A549 (cell line): ENCODE measurements around the gene PNMA1. TPM values are rescaled to one million over a fixed set of nuclear protein-coding genes. Genes with fewer than 3 reads are reported as not detected.

Source experiments
- ATAC-seq, 2 experiments: fragments of 200-7000 bp in 1 of 2; fragments of >200 bp in 1 of 2; cut with Nextera tagmentation in 1 of 2; cut with Tn5 transposase in 1 of 2; 3 replicates each; pipeline versions ENCODE4 v1.8.0 to v1.9.1; 2018 to 2020; ENCODE audit warnings: mild to moderate bottlenecking in 1 of 2, moderate library complexity in 1 of 2
- CTCF ChIA-PET: fragments of 300-600 bp; sonication (Branson Sonifier 250); formaldehyde crosslinking; extraction: SDS; loops from one replicate; lab custom pipeline; 2021; ENCODE audit warnings: antibody characterized with exemption, inconsistent platforms; lab: Yijun Ruan, JAX
- POLR2A ChIA-PET: fragments of 350-600 bp; formaldehyde crosslinking; extraction: SDS; loops from one replicate; lab custom pipeline; 2021; ENCODE audit warnings: antibody characterized with exemption, inconsistent platforms; lab: Yijun Ruan, JAX
- DNase-seq, 2 experiments: peaks; one replicate each; pipeline versions ENCODE4 v3.0.0 to v3.0.0-alpha.2; 2011 to 2016; ENCODE audit warnings: low read depth in 1 of 2, low spot score in 1 of 2
- FAIRE-seq: peaks from 2 replicates; lab custom pipeline; 2011; peaks lifted over from hg19 to GRCh38; lab: Jason Lieb, UNC
- H3K27ac ChIP-seq, 2 experiments: fragments of >200 bp; sonication (Bioruptor Twin); formaldehyde crosslinking; 3 replicates each; pipeline ENCODE4 v1.5.1; 2016 to 2017
- H3K4me1 ChIP-seq: fragments of >200 bp; sonication (Bioruptor Twin); formaldehyde crosslinking; 3 replicates; pipeline ENCODE4 v1.6.1; 2016
- H3K4me2 ChIP-seq: fragments of >200 bp; sonication (Bioruptor Twin); formaldehyde crosslinking; 3 replicates; pipeline ENCODE4 v1.6.1; 2016
- H3K4me3 ChIP-seq: fragments of >200 bp; sonication (Bioruptor Twin); formaldehyde crosslinking; 3 replicates; pipeline ENCODE4 v1.5.1; 2016
- H3K9me3 ChIP-seq: fragments of >200 bp; sonication (Bioruptor Twin); formaldehyde crosslinking; 3 replicates; pipeline ENCODE4 v1.6.1; 2016
- BHLHE40 ChIP-seq: IDR thresholded peaks from 2 replicates; pipeline ENCODE4 v1.6.1; 2012; ENCODE audit warnings: low read depth, low read length, inconsistent platforms
- CEBPB ChIP-seq, 2 experiments: fragments of >200 bp in 1 of 2; sonication (Bioruptor Twin) in 1 of 2; formaldehyde crosslinking in 1 of 2; IDR thresholded peaks; 2 replicates each; pipeline ENCODE4 v1.6.1; 2012 to 2016
- CHD4 ChIP-seq: fragments of 200-600 bp; sonication (generic); IDR thresholded peaks from 2 replicates; pipeline ENCODE4 v1.6.1; 2016; ENCODE audit warnings: antibody characterized with exemption, mild to moderate bottlenecking, borderline replicate concordance
- EP300 ChIP-seq, 2 experiments: fragments of >200 bp; sonication (Bioruptor Twin); formaldehyde crosslinking; IDR thresholded peaks; 2 replicates in 1 of 2; 3 replicates in 1 of 2; pipeline ENCODE4 v1.6.1; 2016 to 2017
- HEYL ChIP-seq: fragments of 250-450 bp; sonication (Bioruptor Pico); IDR thresholded peaks from 2 replicates; pipeline ENCODE4 v1.8.0; 2021; ENCODE audit warnings: mild to moderate bottlenecking, moderate library complexity
- HOXB13 ChIP-seq: fragments of 250-450 bp; sonication (Bioruptor Pico); IDR thresholded peaks from 2 replicates; pipeline ENCODE4 v1.5.0; 2020; ENCODE audit warnings: low read depth, mild to moderate bottlenecking, moderate library complexity
- MAFK ChIP-seq: fragments of 450-650 bp; IDR thresholded peaks from 2 replicates; pipeline ENCODE4 v1.6.1; 2014; ENCODE audit not compliant: partially characterized antibody
- NFE2L2 ChIP-seq: fragments of 150-350 bp; conservative IDR thresholded peaks from 2 replicates; pipeline ENCODE4 v1.6.1; 2014; ENCODE audit warnings: low read length
- POLR2AphosphoS2 ChIP-seq: conservative IDR thresholded peaks from 2 replicates; pipeline ENCODE4 v1.6.1; 2012; ENCODE audit warnings: low read length, improper control_type of control experiment, inconsistent platforms
- RARB ChIP-seq: fragments of 250-450 bp; sonication (Bioruptor Pico); IDR thresholded peaks from 2 replicates; pipeline ENCODE4 v1.8.0; 2021; ENCODE audit warnings: mild to moderate bottlenecking, moderate library complexity
- RFX5 ChIP-seq: fragments of 450-650 bp; IDR thresholded peaks from 2 replicates; pipeline ENCODE4 v1.7.1; 2014; ENCODE audit warnings: antibody characterized with exemption, mild to moderate bottlenecking, moderate library complexity
- RNF2 ChIP-seq: fragments of 200-600 bp; sonication (generic); IDR thresholded peaks from 2 replicates; pipeline ENCODE4 v1.6.1; 2016; ENCODE audit warnings: low read depth, mild to moderate bottlenecking, antibody characterized with exemption, moderate library complexity, borderline replicate concordance
- SREBF2 ChIP-seq: fragments of 450-650 bp; IDR thresholded peaks from 2 replicates; pipeline ENCODE4 v1.6.1; 2014; ENCODE audit warnings: mild to moderate bottlenecking, moderate library complexity
- ZNF302 ChIP-seq: fragments of 250-450 bp; sonication (Bioruptor Pico); IDR thresholded peaks from 2 replicates; pipeline ENCODE4 v1.9.0; 2021; ENCODE audit warnings: inconsistent platforms, mild to moderate bottlenecking, moderate library complexity
- WGBS: methylation state at CpG from one replicate; pipeline ENCODE4 v1.1.6; 2017; ENCODE audit errors: missing lambda C conversion rate; 5-methylcytosine and 5-hydroxymethylcytosine counted together
- polyA plus RNA-seq, 4 experiments: library from polyadenylated mRNA; depleted of rRNA in 3 of 4; stranded (reverse); fragments of >200 nt; fragmentation: RNase III in 1 of 4; extraction: RNeasy Plus Mini Kit Qiagen cat#74134 plus additional on column Dnase treatment in 1 of 4; gene quantifications; 2 replicates in 3 of 4; 3 replicates in 1 of 4; pipeline ENCODE4 v1.2.3, GENCODE V29; 2011 to 2017
- TF ChIP-seq, protein P1 (sequence below): fragments of >200 bp; sonication (Bioruptor Twin); formaldehyde crosslinking; IDR thresholded peaks from 3 replicates; pipeline ENCODE4 v1.5.1; 2016
- TF ChIP-seq, protein P2 (sequence below): fragments of 200-600 bp; sonication (generic); IDR thresholded peaks from 2 replicates; pipeline ENCODE4 v1.6.1; 2016; ENCODE audit warnings: antibody characterized with exemption, mild to moderate bottlenecking, moderate library complexity
- TF ChIP-seq, protein P3 (sequence below): IDR thresholded peaks from 2 replicates; pipeline ENCODE4 v1.6.1; 2012
- TF ChIP-seq, protein P4 (sequence below): fragments of 150-350 bp; IDR thresholded peaks from 2 replicates; pipeline ENCODE4 v1.6.1; 2014; ENCODE audit warnings: low read depth, mild to moderate bottlenecking, low read length
- TF ChIP-seq, protein P5 (sequence below): fragments of >200 bp; sonication (Bioruptor Twin); formaldehyde crosslinking; IDR thresholded peaks from 3 replicates; pipeline ENCODE4 v1.6.1; 2016

The PNMA1 gene
- polyA plus RNA-seq, 2 of the 4 experiments (the other 2 are of a cell fraction), result 21.2 to 47.3 TPM

DNA sequence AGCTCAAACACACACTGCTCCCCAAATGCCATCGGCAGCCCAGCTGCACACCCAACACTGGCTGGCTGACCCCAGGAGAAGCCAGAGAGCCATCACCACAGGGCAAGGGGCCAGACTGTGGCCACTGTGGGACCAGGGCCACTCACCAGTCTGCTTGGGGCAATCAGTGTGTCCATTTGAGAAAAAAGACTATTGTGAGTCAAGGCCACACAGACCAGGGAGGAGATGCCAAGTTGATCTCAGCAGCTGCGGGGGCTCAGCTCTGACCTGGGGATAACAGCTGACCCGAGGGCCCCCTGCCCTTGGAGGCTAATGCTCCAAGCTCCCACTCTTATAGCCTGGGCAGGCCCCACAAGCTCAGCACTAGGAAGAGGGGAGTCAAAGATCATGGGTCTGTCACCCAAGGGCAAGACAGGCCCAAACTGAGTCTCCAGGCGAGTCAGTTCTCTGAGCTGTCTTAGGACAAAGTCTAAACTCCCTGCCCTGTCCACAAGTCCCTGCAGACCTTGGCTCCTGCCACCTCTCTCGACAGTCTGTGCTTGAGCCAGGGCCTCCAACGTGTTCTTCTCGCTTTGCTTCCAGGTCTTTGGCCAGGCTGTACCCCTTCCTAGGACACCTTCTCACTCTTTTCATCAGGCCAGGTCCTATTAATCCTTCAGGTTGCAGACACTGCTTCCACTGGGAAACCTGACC lies 30.1 kb upstream of the PNMA1 start (continued):
- TF ChIP-seq RFX5 (no peak), CHD4 (no peak), SREBF2 (no peak), EP300 (IDR thresholded peaks at IDR 0.05) (no peak), HEYL (CRISPR knock-in tag) (no peak), POLR2AphosphoS2 (no peak)
- TF ChIP-seq, protein P1, sequence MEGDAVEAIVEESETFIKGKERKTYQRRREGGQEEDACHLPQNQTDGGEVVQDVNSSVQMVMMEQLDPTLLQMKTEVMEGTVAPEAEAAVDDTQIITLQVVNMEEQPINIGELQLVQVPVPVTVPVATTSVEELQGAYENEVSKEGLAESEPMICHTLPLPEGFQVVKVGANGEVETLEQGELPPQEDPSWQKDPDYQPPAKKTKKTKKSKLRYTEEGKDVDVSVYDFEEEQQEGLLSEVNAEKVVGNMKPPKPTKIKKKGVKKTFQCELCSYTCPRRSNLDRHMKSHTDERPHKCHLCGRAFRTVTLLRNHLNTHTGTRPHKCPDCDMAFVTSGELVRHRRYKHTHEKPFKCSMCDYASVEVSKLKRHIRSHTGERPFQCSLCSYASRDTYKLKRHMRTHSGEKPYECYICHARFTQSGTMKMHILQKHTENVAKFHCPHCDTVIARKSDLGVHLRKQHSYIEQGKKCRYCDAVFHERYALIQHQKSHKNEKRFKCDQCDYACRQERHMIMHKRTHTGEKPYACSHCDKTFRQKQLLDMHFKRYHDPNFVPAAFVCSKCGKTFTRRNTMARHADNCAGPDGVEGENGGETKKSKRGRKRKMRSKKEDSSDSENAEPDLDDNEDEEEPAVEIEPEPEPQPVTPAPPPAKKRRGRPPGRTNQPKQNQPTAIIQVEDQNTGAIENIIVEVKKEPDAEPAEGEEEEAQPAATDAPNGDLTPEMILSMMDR, result no peak

DNA sequence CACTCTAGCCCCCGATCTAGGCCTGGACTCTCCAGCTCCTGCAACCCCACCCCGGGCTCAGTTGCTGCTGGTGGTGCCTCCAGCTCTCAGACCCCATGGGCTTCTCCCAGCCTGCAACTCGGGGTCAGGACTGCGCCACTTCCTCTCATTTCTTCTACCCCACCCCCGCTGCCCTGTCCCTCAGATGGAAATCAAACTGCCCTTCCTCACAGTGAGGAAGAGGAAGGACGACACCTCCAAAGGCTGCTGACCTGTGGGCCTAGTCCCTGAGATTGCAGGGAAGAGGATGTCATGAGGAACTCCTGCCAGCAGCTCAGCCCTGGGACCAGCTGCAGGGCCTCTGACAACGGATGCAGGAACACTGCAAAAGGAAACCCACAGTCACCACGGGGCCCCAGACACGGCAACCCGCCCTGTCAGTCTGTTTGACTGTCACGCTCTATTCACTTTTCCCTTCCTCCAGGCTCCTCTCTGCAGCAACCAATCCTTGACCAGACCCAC lies 29.3 kb upstream of the PNMA1 start:
- peak overlapping the region in 1 of 2 experiments; percentile 86; a peak in 3 of 6 replicates for H3K27ac ChIP-seq
- ChIA-PET CTCF (interaction anchor here (0.5 to 10.6 kb wide), 4 partner anchors 12 to 83 kb away, joined by 3 to 138 read pairs (median 64); a partner anchor contains a TSS), POLR2A (interaction anchor here (0.6 to 2.7 kb wide), 2 partner anchors 29 to 43 kb away, joined by 3 to 8 read pairs; partner anchors contain the start of gene PNMA1)
- DNase-seq (no peak), FAIRE-seq (no peak), ATAC-seq (no peak)
- TF ChIP-seq MAFK (no peak), RFX5 (no peak), CEBPB (IDR thresholded peaks at IDR 0.05) (no peak), ZNF302 (CRISPR knock-in tag) (no peak), NFE2L2 (no peak), RARB (CRISPR knock-in tag) (no peak), HOXB13 (no peak)
- TF ChIP-seq, protein P2, sequence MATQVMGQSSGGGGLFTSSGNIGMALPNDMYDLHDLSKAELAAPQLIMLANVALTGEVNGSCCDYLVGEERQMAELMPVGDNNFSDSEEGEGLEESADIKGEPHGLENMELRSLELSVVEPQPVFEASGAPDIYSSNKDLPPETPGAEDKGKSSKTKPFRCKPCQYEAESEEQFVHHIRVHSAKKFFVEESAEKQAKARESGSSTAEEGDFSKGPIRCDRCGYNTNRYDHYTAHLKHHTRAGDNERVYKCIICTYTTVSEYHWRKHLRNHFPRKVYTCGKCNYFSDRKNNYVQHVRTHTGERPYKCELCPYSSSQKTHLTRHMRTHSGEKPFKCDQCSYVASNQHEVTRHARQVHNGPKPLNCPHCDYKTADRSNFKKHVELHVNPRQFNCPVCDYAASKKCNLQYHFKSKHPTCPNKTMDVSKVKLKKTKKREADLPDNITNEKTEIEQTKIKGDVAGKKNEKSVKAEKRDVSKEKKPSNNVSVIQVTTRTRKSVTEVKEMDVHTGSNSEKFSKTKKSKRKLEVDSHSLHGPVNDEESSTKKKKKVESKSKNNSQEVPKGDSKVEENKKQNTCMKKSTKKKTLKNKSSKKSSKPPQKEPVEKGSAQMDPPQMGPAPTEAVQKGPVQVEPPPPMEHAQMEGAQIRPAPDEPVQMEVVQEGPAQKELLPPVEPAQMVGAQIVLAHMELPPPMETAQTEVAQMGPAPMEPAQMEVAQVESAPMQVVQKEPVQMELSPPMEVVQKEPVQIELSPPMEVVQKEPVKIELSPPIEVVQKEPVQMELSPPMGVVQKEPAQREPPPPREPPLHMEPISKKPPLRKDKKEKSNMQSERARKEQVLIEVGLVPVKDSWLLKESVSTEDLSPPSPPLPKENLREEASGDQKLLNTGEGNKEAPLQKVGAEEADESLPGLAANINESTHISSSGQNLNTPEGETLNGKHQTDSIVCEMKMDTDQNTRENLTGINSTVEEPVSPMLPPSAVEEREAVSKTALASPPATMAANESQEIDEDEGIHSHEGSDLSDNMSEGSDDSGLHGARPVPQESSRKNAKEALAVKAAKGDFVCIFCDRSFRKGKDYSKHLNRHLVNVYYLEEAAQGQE, result no peak
- TF ChIP-seq, protein P3, sequence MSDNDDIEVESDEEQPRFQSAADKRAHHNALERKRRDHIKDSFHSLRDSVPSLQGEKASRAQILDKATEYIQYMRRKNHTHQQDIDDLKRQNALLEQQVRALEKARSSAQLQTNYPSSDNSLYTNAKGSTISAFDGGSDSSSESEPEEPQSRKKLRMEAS, result no peak
- H3K4me1 ChIP-seq, result peaks cover 80% of the 10 kb centered on the region
- no peaks in the 10 kb centered on the region for H3K9me3 ChIP-seq
- WGBS, result 91% methylated on average over 11 of the region's 11 CpGs
- no peak overlapping the region for H3K4me2 ChIP-seq
- no peak overlapping the region for H3K4me3 ChIP-seq

DNA sequence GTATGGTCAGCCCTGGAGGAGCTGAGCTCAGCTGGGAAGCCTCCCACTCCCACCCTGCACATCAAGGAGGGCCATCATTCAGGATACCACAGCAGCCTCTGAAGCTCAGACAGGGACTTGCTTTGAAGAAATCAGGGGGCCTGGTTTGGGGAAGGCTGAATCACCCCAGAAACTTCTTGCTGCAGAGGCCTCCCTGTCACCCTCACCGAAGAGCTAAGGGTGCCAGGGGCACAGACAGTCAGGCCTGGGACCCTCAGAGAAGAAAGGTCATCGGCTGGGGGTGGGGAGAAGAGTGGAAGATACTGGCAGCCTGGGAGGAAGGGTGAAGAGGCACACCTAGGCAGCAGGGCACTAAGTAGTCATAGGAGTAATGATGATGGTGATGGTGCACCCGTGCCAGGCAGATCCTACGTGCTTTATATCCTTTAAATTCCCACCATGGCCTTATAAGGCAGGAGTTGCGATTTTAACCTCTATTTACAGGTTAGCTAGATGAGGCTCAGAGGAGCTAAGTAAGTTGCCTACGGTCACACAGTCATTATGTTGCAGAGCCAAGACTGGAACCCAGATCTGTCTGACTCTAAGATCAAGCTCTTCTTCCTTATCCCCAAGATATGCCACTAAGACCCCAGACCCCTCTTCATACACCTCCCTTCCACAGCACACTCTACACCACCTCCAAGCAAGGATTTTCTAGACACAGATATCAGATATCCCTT lies 28.5 kb upstream of the PNMA1 start:
- Histone ChIP-seq H3K4me1 (peaks cover 78% of the 10 kb centered on the region), H3K4me2 (peak overlapping the region; percentile 94), H3K4me3 (no peak overlapping the region), H3K27ac (peak overlapping the region; percentile 81 to 86; a peak in 4 of 6 replicates), H3K9me3 (no peaks in the 10 kb centered on the region)
- no peak for DNase-seq
- ATAC-seq, result no peak
- TF ChIP-seq, protein P4, sequence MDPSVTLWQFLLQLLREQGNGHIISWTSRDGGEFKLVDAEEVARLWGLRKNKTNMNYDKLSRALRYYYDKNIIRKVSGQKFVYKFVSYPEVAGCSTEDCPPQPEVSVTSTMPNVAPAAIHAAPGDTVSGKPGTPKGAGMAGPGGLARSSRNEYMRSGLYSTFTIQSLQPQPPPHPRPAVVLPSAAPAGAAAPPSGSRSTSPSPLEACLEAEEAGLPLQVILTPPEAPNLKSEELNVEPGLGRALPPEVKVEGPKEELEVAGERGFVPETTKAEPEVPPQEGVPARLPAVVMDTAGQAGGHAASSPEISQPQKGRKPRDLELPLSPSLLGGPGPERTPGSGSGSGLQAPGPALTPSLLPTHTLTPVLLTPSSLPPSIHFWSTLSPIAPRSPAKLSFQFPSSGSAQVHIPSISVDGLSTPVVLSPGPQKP, result no peak
- TF ChIP-seq, protein P5, sequence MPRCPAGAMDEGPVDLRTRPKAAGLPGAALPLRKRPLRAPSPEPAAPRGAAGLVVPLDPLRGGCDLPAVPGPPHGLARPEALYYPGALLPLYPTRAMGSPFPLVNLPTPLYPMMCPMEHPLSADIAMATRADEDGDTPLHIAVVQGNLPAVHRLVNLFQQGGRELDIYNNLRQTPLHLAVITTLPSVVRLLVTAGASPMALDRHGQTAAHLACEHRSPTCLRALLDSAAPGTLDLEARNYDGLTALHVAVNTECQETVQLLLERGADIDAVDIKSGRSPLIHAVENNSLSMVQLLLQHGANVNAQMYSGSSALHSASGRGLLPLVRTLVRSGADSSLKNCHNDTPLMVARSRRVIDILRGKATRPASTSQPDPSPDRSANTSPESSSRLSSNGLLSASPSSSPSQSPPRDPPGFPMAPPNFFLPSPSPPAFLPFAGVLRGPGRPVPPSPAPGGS, result no peak
- no peak for TF ChIP-seq BHLHE40
- no peak for TF ChIP-seq RNF2
- ChIA-PET CTCF (interaction anchor here (1.2 to 10.6 kb wide), 3 partner anchors 13 to 68 kb away, joined by 3 to 138 read pairs (median 117); a partner anchor contains a TSS), POLR2A (interaction anchor here (0.5 to 2.7 kb wide), 3 partner anchors 19 to 243 kb away, joined by 3 to 8 read pairs (median 4); partner anchors contain the start of gene PNMA1)
- 68% methylated on average over 6 of the region's 6 CpGs for WGBS
- no peak for FAIRE-seq
